ENCODE results near the gene CLCN2.

DNA sequence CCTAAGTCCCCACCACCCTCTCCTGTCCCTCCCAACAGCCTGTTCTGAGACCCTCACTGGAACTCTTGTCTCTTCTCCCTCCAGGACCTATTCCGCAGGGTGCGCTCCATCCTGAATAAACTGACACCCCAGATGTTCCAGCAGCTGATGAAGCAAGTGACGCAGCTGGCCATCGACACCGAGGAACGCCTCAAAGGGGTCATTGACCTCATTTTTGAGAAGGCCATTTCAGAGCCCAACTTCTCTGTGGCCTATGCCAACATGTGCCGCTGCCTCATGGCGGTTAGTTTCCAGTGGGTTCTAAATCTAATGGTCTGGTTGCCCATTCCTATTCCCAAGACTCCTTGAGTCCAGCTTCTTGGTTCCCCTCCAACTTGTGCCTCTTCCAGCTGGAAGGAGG is 37.7 kb downstream of the CLCN2 start:
- TF ChIP-seq GATA2 (IDR thresholded peaks at IDR 0.05; ENCODE audit: low read depth, low read length) = no peak
- TF ChIP-seq GATA3 (IDR thresholded peaks at IDR 0.05; ENCODE audit: low read depth, low read length) = no peak
